NCI-H510A treated with DMSO at 0.1 percent for 48 hours (cell line): ENCODE data around the gene GRB14.

Experiments used
- DNase-seq: peaks from one replicate; lab custom pipeline; 2025; lab: John Stamatoyannopoulos, UW

Gene GRB14

DNA sequence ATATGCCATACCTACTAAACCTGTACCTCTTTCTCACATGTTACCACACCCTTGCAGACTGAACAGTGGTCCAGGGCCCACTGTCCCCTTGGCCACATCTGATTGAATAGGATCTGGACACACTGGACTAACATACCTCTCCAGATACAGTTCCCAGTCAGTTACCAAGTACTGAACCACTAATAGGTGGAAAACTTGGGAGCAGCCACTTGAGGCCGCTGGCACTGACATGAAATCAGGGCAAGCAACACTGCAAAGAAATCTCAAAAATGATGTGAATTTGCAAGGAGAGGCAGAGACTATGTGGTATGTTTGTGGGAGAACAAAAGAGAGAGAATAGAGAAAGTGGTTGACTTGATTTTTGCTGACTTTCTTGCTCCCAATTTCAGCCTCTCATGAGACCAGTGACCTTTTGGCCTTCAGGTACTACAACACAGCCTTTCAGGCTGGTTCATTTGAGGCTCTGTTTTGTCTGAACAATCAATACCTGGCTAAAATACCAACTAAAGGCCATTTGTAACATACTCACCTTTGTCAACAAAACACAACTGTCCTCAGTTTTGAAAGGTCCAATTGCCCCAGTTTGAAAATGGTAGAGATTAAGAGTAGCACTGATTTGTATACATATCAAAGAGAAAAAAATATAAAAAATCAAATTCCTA is 7.8 kb downstream of the GRB14 start:
- DNase-seq = no peak

GRCh38 chr2:164609790-164610189 is 11.5 kb downstream of the GRB14 start:
- no peak for DNase-seq

- DNase-seq = no peak
Observed at GRCh38 chr2:164606557-164606956, 14.7 kb downstream of the GRB14 start.

DNA sequence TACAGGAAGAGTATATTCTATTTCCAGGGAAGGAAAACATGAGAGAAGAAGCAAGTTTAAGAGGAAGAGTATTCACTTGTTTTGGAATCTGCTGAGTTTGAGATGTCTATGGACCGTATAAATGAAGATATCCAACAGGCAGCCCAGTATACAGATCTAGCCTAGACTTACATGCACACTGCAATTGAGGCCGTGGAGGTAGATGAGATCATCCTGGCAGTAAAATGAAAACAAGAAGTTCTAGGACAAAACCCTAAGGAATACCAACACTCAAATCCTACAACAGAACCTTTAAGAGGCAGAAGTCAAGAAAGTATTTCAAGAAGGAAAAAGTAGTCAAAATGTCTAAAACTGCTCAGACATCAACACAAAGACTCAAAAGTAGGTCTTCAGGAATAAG is 16.0 kb downstream of the GRB14 start:
- no peak for DNase-seq

- no peak for DNase-seq
Observed at GRCh38 chr2:164600763-164601162, 20.5 kb downstream of the GRB14 start.

GRCh38 chr2:164599954-164600589 is 21.2 kb downstream of the GRB14 start:
- no peak for DNase-seq

DNA sequence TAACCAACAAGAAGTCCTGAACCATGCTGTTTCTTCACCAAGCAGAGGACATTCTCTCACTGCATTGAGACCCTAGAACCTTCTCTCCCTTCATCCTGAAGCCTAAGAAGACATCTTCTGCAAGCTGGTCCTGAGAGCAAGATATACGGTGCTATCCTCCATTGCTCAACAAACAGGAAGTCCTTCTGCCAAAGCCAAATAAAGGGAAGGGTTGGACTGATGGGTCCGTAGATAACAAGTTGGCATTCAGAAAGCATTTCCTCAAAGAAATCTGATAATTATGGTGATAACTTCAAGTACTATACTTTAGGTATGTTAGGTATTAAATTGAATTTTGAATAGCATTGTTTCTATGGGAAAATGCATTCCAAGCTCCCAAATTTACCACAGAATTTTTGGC is 23.3 kb downstream of the GRB14 start:
- no peak for DNase-seq

GRCh38 chr2:164595031-164595430 is 26.3 kb downstream of the GRB14 start:
- no peak for DNase-seq

- DNase-seq = no peak
Observed at GRCh38 chr2:164593959-164594358, 27.3 kb downstream of the GRB14 start.

GRCh38 chr2:164593541-164593940 is 27.7 kb downstream of the GRB14 start:
- DNase-seq = no peak

- DNase-seq = no peak
Observed at GRCh38 chr2:164589522-164589921, 31.8 kb downstream of the GRB14 start.

GRCh38 chr2:164581050-164581449 is 40.2 kb downstream of the GRB14 start:
- no peak for DNase-seq

DNA sequence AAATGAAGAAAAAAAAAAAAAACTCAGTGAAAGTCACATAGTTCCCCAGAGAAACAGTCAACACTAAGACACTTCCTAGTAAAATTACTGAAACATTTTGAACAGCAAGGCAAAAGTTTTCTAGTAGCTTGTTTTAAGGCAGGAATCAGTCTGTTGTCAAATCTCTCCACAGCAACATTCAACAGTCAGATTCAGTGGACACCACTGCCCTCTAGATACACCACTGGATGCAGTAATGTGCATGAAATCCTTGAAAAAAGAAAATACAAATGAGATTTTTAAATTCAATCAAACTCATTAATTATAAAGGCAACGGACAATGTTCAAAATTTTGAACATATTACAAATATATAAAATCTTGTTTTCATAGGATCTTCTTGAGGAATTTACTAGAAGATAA is 46.4 kb downstream of the GRB14 start:
- DNase-seq = no peak

DNA sequence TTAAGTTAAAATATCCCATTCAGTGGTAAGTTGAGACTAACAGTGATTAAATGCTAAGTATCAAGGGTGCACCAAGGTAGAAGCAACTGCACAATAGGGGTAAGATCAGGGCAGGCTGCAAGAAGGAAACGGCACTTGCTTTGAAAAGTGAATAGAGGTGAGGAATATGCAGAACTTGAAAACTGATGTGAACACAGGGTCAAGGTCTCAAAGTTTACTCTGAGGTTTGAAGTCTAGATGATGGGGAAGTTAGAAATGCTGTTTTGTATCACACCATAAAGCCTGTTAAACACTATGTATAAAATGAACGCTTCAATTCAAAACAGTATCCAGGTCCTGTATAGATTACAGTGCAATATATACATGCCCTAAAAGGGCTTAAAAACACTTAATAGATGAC is 50.8 kb downstream of the GRB14 start:
- no peak for DNase-seq

DNA sequence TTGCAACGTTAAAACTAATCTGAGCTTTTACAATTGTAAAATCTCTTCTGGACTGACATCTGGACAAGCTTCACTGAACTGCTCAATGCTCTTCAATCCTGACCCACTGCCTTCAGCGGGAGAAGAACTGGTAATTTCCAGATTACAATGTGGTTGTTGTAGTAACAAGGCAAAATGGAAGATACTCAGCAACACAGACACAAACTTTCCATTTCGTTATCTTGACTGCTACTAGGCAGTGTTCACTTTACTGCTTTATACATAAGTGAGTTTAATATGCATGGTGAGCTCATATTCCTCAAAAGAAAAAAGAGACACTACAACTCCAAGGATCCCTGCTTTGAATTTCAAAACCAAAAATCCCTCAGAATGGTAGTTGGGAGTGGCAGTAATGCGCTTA is 51.9 kb downstream of the GRB14 start:
- no peak for DNase-seq

- no peak for DNase-seq
Observed at GRCh38 chr2:164568317-164568716, 53.0 kb downstream of the GRB14 start.

DNA sequence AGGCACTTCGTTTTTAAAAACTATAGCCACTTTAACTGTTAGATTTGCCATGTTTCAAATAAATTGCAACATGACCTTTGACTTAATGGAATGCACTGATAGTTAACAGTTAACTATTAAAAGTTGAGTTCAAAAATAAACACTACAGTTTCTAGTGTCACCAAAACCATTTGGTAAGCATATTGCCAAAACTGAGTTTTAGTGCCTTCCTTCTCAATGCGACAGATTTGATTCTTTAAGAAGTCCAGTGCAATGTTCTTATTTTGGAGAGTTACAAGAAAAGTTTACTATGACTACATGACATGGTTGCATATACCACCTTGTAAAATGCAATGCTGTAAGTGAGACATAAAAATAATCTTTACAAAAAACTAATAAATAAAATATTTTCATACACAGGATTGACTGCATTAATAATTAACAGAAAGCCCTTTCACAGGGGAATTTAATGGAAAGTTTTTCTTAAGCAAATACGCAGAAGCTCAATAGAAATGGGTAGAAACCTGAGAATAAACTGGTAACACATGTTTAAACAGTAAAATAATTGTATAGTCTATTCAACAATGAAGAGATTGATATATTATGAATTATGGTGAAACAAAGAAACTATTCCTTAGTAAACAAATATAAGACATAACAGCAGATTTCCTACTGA is 53.8 kb downstream of the GRB14 start:
- no peak for DNase-seq

DNA sequence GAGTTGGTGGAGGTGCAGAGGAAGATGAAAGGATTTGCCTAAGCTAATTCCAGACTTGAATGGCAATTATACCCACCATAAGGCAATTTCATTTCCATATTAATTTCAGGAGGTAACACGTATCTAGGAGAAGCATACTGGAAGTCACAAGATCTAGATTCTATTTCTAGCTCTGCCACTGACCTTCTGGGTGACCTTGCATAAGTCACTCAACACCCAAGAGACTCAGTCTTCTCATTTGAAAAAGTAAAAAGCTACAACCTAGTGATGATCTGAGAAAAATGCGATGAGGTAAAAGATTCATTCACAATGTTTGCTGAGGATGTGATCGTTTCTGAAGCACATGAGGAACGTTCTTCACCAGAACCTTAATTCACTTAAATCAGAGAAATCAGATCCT is 55.9 kb downstream of the GRB14 start:
- no peak for DNase-seq

DNA sequence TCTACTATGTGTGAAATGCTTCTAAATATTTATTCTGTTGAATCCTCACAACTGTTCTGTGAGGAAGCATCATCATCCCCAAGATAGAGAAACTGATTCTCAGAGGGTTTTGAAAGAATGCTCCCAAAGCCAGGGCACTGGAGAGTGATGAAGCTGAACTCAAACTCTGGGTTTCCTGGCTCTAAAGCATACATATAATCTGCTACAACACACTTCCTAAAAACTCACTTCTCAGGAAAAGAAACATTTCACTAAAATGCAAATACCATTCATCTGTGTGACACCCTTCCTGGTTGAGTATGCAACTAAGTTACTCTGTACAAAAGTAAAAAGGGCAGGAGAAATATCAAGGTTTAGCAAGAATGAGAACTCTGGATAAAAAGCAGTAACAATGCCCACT is 58.6 kb downstream of the GRB14 start:
- DNase-seq = no peak

- no peak for DNase-seq
Observed at GRCh38 chr2:164561991-164562390, 59.3 kb downstream of the GRB14 start.

- no peak for DNase-seq
Observed at GRCh38 chr2:164561416-164561815, 59.9 kb downstream of the GRB14 start.

- no peak for DNase-seq
Observed at GRCh38 chr2:164560902-164561301, 60.4 kb downstream of the GRB14 start.

DNA sequence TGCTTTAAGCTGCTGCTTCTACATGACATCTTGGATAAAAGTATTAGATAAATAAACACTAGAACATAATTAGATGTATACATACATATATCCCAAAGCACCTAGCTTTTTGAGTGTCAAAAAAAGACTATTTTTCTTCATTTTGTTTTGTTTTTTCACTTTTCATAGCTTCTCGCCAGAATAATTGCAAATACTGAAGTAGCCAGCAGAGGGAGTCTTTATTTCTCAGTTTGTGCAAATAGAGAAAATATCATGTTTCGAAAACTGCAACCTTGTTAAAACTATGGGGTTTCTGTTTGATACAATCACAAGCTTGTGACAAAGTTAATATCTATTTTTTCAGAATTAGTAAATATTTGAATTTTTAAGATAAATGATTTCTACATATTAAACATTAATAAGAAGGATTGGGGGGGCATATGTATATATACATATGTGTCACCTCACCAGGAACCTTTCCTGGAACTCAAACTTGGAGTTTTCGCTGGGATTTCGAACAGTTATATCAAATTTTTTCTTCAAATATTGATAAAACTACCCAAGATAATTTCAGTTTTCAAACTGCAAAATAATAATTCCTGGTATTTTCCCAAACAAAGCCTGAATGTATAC is 61.0 kb downstream of the GRB14 start:
- DNase-seq = peak; percentile 28
